HepG2 (cell line): ENCODE results near the gene GAL3ST2. TPM values are rescaled to one million over a fixed set of nuclear protein-coding genes. Genes with fewer than 3 reads are reported as not detected.

Experiments used
- ADNP ChIP-seq: sonication (generic); formaldehyde crosslinking; IDR thresholded peaks from 2 replicates; pipeline ENCODE4 v1.4.0; 2020; ENCODE audit warnings: missing genetic modification reagents
- AHR ChIP-seq: IDR thresholded peaks from 2 replicates; pipeline ENCODE4 v1.6.1; 2018; ENCODE audit warnings: missing genetic modification reagents, missing compliant biosample characterization
- CENPT ChIP-seq: sonication (generic); formaldehyde crosslinking; IDR thresholded peaks from 2 replicates; pipeline ENCODE4 v1.8.0; 2022; ENCODE audit warnings: low read depth, mild to moderate bottlenecking, moderate library complexity, missing genetic modification reagents
- DNMT3B ChIP-seq: conservative IDR thresholded peaks from 2 replicates; pipeline ENCODE4 v1.6.1; 2016; ENCODE audit warnings: missing biosample characterization, control low read depth
- GZF1 ChIP-seq: sonication (generic); formaldehyde crosslinking; IDR thresholded peaks from 2 replicates; pipeline ENCODE4 v1.5.1; 2020; ENCODE audit warnings: mild to moderate bottlenecking, missing genetic modification reagents
- MXI1 ChIP-seq: IDR thresholded peaks from 3 replicates; pipeline ENCODE4 v1.6.1; 2012; ENCODE audit warnings: low read depth, low read length, inconsistent platforms, borderline replicate concordance
- NFE2L2 ChIP-seq: fragments of 150-350 bp; IDR thresholded peaks from 2 replicates; pipeline ENCODE4 v1.6.1; 2014; ENCODE audit warnings: low read length
- PITX1 ChIP-seq: sonication (generic); formaldehyde crosslinking; IDR thresholded peaks from 2 replicates; pipeline ENCODE4 v1.5.1; 2020; ENCODE audit warnings: mild to moderate bottlenecking, missing genetic modification reagents
- REPIN1 ChIP-seq: sonication (generic); formaldehyde crosslinking; IDR thresholded peaks from 2 replicates; pipeline ENCODE4 v1.8.0; 2022; ENCODE audit warnings: missing genetic modification reagents, low read depth, mild to moderate bottlenecking, borderline replicate concordance
- SATB2 ChIP-seq: sonication (generic); formaldehyde crosslinking; IDR thresholded peaks from 2 replicates; pipeline ENCODE4 v1.5.0; 2020; ENCODE audit warnings: missing genetic modification reagents
- SIN3A ChIP-seq: IDR thresholded peaks from 2 replicates; pipeline ENCODE4 v1.6.1; 2011; ENCODE audit warnings: low read depth, mild to moderate bottlenecking, control low read depth, low read length, borderline replicate concordance
- SRY ChIP-seq: sonication (generic); formaldehyde crosslinking; IDR thresholded peaks from 2 replicates; pipeline ENCODE4 v1.8.0; 2022; ENCODE audit warnings: mild to moderate bottlenecking, missing genetic modification reagents
- XBP1 ChIP-seq: sonication (generic); formaldehyde crosslinking; IDR thresholded peaks from 2 replicates; pipeline ENCODE4 v1.5.0; 2020; ENCODE audit warnings: missing genetic modification reagents
- ZBTB3 ChIP-seq: sonication (generic); formaldehyde crosslinking; IDR thresholded peaks from 2 replicates; pipeline ENCODE4 v1.4.0; 2020; ENCODE audit warnings: low read depth, mild to moderate bottlenecking, moderate library complexity, missing genetic modification reagents, borderline replicate concordance
- ZNF207 ChIP-seq: fragments of 450-650 bp; IDR thresholded peaks from 2 replicates; pipeline ENCODE4 v1.6.1; 2016; ENCODE audit warnings: antibody characterized with exemption, borderline replicate concordance
- ZNF292 ChIP-seq: sonication (generic); formaldehyde crosslinking; IDR thresholded peaks from 2 replicates; pipeline ENCODE4 v1.8.1; 2022; ENCODE audit warnings: mild to moderate bottlenecking, low read depth, missing genetic modification reagents, borderline replicate concordance
- ZNF30 ChIP-seq: sonication (generic); formaldehyde crosslinking; IDR thresholded peaks from 2 replicates; pipeline ENCODE4 v1.5.0; 2020; ENCODE audit warnings: mild to moderate bottlenecking, missing genetic modification reagents
- ZNF430 ChIP-seq: sonication (generic); formaldehyde crosslinking; IDR thresholded peaks from 2 replicates; pipeline ENCODE4 v1.9.0; 2021; ENCODE audit warnings: mild to moderate bottlenecking, missing genetic modification reagents
- ZNF589 ChIP-seq: sonication (generic); formaldehyde crosslinking; conservative IDR thresholded peaks from 2 replicates; pipeline ENCODE4 v1.8.0; 2022; ENCODE audit warnings: mild to moderate bottlenecking, moderate library complexity, missing genetic modification reagents
- ZNF607 ChIP-seq: sonication (generic); formaldehyde crosslinking; IDR thresholded peaks from 2 replicates; pipeline ENCODE4 v1.5.1; 2020; ENCODE audit warnings: missing genetic modification reagents, mild to moderate bottlenecking, borderline replicate concordance
- polyA plus RNA-seq, 8 experiments: library from polyadenylated mRNA; depleted of rRNA in 3 of 8; stranded (reverse) in 7 of 8; unstranded in 1 of 8; fragments of >200 nt; fragmentation: Illumina TruSeq in 4 of 8; extraction: Trizol in 4 of 8; gene quantifications; 2 replicates each; pipeline versions ENCODE4 v1.2.1 to v1.2.3, GENCODE V29; 2011 to 2016; ENCODE audit warnings: low read depth in 4 of 8, missing spikeins in 1 of 8, mixed read lengths in 1 of 8; ENCODE audit not compliant: insufficient read depth in 1 of 8
- total RNA-seq, 5 experiments: library from RNA; depleted of rRNA; stranded (reverse); fragments of >200 nt; fragmentation: Illumina TruSeq; extraction: Trizol; gene quantifications; 2 replicates each; pipeline ENCODE4 v1.2.3, GENCODE V29; 2016; ENCODE audit warnings: low read depth in 1 of 5
- TF ChIP-seq, protein P1 (sequence below): sonication (generic); formaldehyde crosslinking; IDR thresholded peaks from 2 replicates; pipeline ENCODE4 v1.4.0; 2020; ENCODE audit warnings: missing genetic modification reagents
- TF ChIP-seq, protein P2 (sequence below): sonication (generic); formaldehyde crosslinking; conservative IDR thresholded peaks from 2 replicates; pipeline ENCODE4 v1.4.0; 2020; ENCODE audit warnings: missing genetic modification reagents
- TF ChIP-seq, protein P3 (sequence below): sonication (generic); formaldehyde crosslinking; IDR thresholded peaks from 2 replicates; pipeline ENCODE4 v1.5.0; 2020; ENCODE audit warnings: missing genetic modification reagents
- TF ChIP-seq, protein P4 (sequence below): IDR thresholded peaks from 2 replicates; pipeline ENCODE4 v1.6.1; 2016; ENCODE audit warnings: missing biosample characterization, missing genetic modification reagents, low read depth

GAL3ST2 gene
- total and polyA plus RNA-seq, 2 of the 13 experiments (the other 11 are each of a cell fraction or from before 2014, with no cell fraction given), result 0.17 to 0.20 TPM

DNA sequence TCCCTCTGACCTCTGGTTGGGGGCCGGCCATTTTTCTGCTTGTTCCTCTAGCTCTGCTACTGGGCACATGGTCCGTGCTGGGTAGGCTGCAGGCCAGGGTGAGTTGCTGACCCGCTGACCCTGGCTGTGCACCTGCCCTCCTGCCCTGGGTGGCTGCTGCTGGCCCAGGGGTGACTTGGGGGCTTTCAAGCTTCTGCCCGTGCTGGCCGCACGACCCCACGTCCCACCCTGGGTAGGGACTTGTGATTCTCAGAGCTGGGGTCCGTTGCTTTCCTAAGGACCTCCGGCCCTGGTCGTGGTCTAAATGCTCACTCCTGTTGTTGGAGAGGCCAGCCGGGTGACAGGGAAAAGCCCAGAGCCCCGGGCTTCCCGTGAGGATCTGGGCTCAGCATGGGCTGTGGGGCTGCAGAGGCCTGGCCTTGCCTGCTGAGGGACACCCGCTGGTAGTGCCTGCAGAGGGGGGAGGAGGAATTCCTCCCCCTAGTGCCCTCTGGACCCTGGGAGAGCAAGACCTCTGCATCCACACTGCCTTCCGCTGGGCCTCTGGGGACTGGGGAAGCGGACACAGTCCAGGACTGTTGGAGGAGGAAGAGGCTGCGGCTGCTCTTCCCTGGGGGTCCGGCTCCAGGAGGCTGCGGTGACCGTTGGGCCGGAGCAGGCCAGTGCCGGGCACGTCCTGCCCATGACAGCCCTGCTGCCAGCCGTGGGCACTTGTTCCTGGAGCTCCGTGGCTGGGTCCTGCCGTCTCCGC, 6.3 kb upstream of the GAL3ST2 start (continued):
- TF ChIP-seq XBP1 (CRISPR knock-in tag) (no peak), MXI1 (peak; percentile 80; the same call in 1 of the 3 replicates), ZNF207 (no peak), NFE2L2 (no peak), SATB2 (CRISPR knock-in tag) (no peak), GZF1 (CRISPR knock-in tag) (no peak; the same call in 1 of the 2 replicates), ZNF292 (CRISPR knock-in tag) (peak; percentile 96; the same call in 1 of the 2 replicates), REPIN1 (CRISPR knock-in tag) (peak; percentile 85), CENPT (no peak), ZNF30 (CRISPR knock-in tag) (0 out of 2 replicates have a peak, but pooled peaks have one; percentile 52), DNMT3B (CRISPR knock-in tag) (peak; percentile 75; the same call in 1 of the 2 replicates), ADNP (CRISPR knock-in tag) (0 out of 2 replicates have a peak, but pooled peaks have one; percentile 36), ZBTB3 (CRISPR knock-in tag) (no peak; the same call in 1 of the 2 replicates), AHR (CRISPR knock-in tag) (peak; percentile 99), ZNF589 (peak; percentile 76; the same call in 1 of the 2 replicates), SRY (CRISPR knock-in tag) (no peak; the same call in 1 of the 2 replicates), SIN3A (peak; percentile 90), ZNF430 (peak; percentile 99), PITX1 (CRISPR knock-in tag) (no peak), ZNF607 (peak; percentile 76; the same call in 1 of the 2 replicates)
- TF ChIP-seq, protein P1, sequence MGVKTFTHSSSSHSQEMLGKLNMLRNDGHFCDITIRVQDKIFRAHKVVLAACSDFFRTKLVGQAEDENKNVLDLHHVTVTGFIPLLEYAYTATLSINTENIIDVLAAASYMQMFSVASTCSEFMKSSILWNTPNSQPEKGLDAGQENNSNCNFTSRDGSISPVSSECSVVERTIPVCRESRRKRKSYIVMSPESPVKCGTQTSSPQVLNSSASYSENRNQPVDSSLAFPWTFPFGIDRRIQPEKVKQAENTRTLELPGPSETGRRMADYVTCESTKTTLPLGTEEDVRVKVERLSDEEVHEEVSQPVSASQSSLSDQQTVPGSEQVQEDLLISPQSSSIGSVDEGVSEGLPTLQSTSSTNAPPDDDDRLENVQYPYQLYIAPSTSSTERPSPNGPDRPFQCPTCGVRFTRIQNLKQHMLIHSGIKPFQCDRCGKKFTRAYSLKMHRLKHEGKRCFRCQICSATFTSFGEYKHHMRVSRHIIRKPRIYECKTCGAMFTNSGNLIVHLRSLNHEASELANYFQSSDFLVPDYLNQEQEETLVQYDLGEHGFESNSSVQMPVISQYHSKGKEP (CRISPR knock-in tag), result no peak; the same call in 1 of the 2 replicates
- TF ChIP-seq, protein P2, sequence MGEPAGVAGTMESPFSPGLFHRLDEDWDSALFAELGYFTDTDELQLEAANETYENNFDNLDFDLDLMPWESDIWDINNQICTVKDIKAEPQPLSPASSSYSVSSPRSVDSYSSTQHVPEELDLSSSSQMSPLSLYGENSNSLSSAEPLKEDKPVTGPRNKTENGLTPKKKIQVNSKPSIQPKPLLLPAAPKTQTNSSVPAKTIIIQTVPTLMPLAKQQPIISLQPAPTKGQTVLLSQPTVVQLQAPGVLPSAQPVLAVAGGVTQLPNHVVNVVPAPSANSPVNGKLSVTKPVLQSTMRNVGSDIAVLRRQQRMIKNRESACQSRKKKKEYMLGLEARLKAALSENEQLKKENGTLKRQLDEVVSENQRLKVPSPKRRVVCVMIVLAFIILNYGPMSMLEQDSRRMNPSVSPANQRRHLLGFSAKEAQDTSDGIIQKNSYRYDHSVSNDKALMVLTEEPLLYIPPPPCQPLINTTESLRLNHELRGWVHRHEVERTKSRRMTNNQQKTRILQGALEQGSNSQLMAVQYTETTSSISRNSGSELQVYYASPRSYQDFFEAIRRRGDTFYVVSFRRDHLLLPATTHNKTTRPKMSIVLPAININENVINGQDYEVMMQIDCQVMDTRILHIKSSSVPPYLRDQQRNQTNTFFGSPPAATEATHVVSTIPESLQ (CRISPR knock-in tag), result no peak; the same call in 1 of the 2 replicates
- TF ChIP-seq, protein P3, sequence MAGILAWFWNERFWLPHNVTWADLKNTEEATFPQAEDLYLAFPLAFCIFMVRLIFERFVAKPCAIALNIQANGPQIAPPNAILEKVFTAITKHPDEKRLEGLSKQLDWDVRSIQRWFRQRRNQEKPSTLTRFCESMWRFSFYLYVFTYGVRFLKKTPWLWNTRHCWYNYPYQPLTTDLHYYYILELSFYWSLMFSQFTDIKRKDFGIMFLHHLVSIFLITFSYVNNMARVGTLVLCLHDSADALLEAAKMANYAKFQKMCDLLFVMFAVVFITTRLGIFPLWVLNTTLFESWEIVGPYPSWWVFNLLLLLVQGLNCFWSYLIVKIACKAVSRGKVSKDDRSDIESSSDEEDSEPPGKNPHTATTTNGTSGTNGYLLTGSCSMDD (CRISPR knock-in tag), result no peak
- TF ChIP-seq, protein P4, sequence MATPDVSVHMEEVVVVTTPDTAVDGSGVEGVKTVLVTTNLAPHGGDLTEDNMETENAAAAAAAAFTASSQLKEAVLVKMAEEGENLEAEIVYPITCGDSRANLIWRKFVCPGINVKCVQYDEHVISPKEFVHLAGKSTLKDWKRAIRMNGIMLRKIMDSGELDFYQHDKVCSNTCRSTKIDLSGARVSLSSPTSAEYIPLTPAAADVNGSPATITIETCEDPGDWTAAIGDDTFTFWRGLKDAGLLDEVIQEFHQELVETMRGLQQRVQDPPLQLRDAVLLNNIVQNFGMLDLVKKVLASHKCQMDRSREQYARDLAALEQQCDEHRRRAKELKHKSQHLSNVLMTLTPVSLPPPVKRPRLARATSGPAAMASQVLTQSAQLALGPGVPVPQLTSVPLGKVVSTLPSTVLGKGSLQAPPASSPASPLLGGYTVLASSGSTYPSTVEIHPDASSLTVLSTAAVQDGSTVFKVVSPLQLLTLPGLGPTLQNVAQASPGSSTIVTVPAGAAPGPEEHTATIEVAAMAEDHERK (CRISPR knock-in tag), result 0 out of 2 replicates have a peak, but pooled peaks have one; percentile 40
